Dermis blood vessel endothelial cell (primary cell): ENCODE results near the gene ISG20. TPM values are rescaled to one million over a fixed set of nuclear protein-coding genes. Genes with fewer than 3 reads are reported as not detected.
"Not testable (repeated sequence)": the region's sequence is repeated elsewhere in the genome, so short reads cannot be mapped to it uniquely, and the experiment has no call there.

Experiments used
- DNase-seq: peaks from one replicate; pipeline ENCODE4 v3.0.0; 2010
- total RNA-seq: library from RNA; depleted of rRNA; stranded (reverse); fragments of >200 nt; gene quantifications from 2 replicates; pipeline ENCODE4 v1.2.3, GENCODE V29; 2014

Gene ISG20
- total RNA-seq, 1 donor from 2014 or later = 49.4 TPM

DNA sequence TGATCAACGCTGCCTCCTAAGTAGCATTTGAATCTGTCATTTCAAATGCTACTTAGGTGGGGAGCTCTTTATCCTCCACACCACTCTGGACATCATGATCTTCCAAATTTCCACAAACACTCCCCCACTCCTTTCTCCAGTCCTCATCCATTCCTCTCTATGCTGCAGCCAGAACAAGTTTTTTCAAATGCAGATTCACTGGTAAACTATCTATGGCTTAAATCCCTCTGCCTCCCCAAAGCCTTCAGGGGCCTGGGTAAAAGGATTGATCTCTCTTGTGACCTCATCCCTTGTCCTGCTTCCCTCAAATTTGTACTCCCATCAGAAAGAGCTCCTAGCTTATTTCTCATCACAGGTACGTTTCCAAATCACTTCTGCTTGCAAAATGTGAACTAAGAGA lies 19.0 kb upstream of the ISG20 start:
- DNase-seq = no peak

DNA sequence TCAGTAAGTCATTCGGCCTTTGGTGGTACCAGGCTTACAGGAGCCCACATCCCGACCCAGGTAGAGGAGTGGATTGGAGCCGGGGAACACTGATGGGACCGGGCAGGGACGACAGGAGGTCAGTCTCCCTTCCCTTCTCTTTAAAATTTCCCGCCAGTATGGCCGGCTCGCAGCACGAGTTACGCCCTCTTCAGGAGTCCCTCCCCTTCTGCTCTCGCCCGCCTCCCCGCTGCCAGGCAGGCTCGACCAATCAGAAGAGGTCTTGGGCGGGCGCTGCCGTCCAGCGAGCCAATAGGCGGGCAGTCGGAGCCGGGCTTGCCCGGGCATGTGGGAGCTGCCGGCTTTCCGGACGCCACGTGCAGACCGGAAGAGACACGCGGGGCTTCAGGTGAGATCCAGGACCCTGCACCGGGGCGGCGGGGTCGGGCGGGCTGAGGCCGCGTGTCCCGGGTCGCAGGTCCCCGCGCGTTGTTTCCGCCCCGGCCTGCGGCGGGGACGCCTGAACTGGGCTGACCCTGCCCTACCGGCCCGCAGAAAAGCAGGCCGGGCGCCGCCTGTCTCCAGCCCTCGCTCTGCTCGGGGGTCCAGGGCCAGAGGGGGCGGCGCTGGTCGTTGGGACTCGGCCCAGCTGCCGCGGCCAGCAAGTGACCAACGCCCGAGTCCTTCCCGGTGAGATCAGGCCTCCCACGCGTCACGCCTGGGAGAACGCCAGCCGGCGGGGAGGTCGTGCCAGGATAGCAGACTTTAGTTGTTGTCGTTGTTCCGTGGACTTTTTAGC lies 17.6 kb upstream of the ISG20 start, which contains the start of gene AEN:
Gene AEN (plus strand): TSS at position 346 of the 778 bp plus-strand sequence. CDS start 4,870 bp downstream, outside the sequence.
- DNase-seq = peak; percentile 97

DNA sequence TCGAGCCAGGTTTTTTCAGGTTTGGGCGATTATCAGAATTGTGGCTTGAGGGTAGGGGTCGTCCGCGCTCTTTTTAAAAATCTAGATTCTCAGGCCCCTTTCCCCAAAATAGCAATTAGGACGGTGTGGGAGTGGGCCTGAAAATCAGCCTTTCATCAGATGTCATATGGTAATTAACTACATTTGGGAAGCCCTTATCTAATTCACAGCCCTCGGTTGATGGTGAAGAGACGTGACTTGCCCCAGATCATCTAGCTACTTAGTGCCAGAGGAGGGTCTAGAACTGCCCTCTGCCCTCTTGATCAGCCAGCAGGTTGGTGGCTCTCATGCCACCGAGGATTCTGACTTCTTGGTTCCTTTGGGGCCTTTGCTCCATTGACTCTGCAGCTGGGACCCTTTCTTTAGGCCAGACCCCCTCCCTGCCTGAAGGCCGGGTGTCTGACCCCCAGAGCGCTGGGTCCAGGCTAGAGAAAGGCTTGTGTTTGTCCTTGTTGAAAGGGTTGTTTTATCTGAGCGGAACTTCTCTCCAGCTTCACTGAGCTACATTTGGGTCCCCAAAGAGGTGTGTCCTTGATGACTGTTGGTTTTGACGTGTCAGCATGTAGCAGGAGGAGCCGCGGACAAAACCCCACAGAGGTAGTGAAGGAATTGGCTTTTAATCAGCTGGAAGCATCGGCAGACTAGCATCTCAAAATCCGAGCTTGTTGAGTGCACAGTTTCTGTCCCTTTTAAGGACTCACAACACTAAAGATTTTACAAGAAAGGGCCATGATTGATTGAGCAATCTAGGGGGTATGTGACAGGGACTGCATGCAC lies 16.8 kb upstream of the ISG20 start:
- DNase-seq = peak; percentile 50

DNA sequence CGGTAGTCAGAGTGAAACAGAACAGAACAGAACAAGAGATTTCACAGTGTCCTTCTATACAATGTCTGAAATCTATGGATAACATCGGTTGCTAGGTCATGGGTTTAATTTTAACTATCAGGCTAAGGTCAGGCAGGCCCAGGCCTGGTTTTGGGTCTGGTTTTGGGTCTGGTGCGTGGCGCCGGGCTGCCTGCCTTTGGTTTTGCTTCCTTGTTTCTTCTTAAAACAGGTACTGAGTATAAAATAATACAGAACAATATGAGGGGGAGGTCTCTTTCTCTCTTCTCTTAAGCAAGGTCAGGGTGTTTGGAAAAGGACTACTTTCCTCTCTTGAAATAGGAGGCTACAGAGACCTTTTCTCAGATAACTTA lies 16.2 kb upstream of the ISG20 start:
- no peak for DNase-seq

DNA sequence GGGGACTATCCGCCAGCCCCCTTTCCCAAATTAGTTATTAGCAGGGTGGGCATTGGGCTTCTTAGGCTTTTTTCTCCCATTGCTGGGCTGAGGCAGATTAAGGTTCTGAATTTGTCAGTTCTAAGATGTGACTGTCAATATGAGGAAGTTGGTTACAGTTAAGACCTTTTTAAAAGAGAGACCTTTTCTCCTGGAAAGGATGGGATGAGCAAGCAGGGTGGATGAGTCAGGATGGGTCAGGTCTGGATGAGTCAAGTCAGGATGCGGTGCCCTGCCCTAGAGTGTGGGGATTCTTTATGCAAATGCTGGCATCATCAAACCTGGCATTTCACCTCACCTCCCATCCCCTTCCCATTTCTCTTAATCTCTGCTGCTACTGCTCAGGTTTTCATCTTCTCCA lies 15.8 kb upstream of the ISG20 start:
- DNase-seq = peak; percentile 71

DNA sequence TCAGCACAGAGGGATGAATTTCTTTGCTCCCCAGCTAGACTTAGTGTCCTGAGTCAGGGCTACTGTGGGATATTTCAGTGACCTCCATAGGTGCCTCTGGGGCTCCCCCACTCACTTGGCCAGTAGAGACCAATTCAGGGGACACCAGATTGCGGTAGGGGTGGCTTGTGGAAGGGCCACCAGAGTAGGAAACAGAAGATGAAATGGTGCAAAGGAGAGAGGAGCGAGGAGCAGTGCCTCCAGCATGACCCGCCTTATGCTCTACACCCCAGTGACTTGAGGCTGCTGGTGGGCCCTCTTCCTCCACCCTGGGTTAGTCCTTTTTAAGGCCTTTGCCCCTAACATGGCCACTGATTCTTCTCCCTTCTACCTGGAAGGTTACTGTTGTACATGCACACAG lies 15.2 kb upstream of the ISG20 start:
- no peak for DNase-seq

DNA sequence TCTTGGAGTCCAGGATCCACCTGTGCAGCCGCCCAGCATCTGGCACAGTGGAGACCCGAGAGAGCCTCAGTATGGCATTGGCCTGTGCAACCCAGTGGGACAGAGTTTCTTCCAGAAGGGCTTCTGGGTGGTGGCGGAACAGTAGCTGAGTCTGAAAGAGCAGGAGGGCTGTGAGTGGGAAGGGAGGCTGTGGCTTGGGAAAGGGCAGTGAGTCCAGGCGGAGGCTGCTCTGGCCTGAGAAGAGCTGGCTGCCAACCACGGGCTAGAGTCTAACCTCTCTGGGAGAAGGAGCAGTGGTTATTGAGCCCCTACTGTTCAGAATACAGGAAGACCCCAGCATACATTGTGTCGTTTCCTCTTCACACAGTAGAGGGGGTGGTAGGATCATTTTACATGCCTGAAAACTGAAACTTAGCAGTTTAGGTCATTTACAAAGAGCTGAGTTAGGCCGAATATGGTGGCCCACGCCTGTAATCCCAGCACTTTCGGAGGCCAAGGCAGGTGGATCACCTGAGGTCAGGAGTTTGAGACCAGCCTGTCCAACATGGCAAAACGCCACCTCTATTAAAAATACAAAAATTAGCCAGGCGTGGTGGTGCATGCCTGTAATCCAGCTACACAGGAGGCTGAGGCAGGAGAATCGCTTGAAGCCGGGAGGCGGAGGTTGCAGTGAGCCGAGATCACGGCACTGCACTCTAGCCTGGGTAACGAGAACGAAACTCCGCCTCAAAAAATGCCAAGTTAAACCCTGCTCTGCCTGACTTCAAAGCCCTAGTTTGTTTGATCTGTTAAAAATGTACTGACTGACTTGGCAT lies 14.5 kb upstream of the ISG20 start:
- DNase-seq = peak; percentile 80

DNA sequence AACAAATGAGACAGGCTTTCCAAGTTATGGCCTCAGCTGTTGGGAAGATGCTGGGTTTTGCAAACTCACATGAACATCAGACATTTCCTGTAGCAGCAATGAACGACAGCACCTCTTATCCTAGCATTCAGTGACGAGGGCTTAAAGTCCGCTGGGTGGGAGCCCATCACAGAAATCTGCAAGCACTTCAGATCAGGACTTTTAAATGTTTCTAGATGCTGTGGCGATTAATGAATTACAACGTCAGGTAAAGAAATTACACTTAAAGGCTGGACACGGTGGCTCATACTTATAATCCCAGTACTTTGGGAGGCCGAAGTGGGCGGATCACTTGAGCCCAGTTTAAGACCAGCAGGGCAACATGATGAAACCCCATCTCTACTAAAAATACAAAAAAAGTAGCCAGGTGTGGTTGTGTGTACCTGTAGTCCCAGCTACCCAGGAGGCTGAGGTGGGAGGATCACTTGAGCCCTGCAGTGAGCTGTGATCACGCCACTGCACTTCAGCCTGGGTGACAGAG lies 13.8 kb upstream of the ISG20 start:
- no peak for DNase-seq

DNA sequence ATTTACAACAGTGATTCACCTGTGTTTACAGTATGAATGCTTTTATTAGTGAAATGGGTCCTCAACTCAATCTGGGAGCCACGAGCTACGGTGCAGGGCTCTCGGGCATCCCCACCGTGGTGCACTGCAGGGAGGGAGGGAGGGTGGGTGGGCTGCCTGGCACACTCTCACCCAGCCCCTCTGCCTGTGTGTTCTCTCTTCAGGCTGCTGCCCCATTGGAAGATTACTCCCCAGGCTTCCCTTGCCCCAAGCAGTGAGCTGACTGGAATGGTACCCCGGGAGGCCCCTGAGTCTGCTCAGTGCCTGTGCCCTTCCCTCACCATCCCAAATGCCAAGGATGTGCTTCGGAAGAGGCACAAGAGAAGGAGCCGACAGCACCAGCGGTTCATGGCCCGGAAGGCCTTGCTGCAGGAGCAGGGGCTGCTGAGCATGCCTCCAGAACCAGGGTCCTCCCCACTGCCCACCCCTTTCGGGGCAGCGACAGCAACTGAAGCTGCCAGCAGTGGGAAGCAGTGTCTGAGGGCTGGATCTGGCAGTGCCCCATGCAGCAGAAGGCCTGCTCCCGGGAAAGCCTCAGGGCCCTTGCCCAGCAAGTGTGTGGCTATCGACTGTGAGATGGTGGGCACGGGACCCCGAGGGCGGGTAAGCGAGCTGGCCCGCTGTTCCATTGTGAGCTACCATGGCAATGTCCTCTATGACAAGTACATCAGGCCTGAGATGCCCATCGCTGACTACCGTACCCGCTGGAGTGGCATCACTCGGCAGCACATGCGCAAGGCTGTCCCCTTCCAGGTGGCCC lies 12.7 kb upstream of the ISG20 start:
- DNase-seq = no peak

DNA sequence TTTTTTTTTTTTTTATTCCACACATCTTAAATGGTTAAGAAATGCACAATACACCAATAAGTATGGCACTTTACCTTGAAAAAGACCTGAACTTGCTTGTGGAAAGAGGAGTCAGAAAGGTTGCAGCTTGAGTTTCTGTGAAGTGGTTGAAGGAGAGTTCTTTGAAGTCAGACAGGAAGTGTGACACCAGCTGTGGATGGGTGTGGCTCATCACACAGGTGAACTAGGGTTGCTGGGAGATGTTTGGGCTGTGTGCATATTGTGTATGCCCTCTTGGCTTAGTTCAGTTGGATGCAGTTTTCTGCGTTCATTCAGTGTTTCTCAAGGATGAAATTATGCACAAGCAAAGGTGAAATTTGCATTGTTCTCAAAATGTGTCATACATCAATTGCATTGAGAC lies 11.4 kb upstream of the ISG20 start:
- no peak for DNase-seq

DNA sequence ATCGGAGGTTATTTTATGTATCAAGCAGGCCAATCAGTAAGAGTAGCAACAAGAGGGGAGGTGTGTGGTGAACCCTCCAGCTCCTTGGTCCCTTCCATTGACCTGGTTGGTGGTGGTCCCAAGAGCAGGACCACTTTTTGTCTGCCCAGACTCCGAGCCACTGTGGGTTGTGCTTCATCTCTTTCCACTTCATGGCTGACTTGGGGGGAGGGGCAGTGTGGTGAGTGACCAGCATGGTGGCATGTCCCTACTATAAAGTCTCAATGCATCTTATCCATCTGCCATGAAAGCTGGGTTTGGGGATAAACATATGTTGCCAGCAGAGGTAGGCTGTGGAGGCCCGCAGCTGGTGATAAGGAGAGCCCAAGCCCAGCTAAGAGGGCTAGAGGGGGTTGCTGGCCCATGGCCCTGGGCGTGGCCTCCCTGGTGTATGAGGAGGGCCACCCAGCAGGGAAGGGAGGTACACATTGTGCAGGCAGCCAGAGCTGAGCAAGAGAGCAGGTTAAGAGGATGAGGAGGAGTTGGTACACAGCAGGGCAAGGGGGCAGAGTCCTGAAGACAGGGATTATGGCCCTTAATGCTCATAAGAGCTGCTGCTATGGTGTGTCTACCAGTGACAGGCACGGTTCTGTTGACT lies 10.7 kb upstream of the ISG20 start:
- no peak for DNase-seq

DNA sequence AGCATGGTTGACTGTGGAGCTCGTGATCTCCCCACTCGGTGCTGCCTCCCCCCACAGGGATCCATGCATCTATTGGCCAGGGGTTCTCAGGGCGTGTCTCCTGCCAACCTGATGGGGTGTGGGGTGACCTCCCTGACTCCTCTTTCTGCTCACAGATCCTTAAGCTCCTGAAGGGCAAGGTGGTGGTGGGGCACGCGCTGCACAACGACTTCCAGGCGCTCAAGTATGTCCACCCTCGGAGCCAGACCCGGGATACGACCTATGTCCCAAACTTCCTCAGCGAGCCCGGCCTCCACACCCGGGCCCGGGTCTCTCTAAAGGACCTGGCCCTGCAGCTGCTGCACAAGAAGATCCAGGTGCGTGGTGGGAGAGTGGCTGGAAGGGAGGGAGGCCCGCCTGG lies 9.7 kb upstream of the ISG20 start:
- DNase-seq = no peak

DNA sequence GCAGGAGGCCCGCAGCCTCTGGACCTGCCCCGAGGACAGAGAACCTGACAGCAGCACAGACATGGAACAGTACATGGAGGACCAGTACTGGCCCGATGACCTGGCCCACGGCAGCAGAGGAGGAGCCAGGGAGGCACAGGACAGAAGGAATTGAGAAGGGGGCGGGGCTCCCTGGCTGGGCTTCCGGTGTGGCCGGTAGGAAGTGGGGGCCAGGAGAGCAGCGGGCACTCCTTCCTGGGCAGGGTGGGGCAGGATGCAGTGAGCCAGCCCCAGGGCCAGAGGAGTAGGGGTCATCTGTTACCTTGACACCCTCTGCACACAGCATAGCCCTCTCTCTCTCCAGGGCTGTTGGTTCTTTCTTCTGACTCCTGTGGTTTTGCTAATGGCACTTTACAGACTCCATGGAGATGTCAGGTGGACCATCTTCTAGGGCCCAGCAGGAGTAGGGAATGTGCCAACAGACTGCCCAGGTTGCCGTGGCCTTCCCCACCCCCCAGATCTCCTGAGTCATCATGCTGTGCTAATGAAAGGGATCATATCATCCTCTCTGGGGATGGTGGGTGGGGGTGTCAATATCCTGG lies 8.6 kb upstream of the ISG20 start:
- DNase-seq = peak; percentile 80

DNA sequence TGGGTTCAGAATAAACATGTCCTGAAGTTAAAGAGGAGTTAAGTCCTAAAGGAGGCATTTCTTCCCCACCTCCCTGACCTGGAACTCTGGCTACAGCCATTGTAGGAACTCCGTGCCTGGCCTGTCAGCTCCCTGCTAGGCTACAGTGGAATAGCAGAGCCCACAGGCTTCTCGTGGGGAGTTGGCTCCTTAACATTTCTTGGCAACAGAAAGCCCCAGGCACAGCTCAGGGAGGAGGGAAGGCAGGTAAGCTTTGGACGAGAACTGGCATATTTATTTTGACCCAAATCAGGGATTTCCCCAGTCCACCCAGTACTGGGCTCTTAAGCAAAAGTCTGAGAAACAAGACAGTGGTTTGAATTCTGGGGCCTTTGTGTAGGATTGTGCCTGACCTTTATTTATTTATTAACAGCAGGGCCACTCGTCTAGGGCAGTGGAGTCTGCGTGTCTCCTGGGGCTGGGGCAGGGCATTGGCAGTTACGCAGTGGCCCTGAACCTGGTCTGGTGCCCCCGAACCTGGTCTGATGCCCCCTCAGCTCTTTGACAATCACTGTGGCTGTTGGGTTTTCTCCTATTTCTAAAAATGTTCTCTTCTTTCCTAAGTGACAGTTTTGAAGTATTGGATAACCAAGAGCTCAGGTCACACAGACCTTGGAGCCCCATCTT lies 7.9 kb upstream of the ISG20 start:
- no peak for DNase-seq

DNA sequence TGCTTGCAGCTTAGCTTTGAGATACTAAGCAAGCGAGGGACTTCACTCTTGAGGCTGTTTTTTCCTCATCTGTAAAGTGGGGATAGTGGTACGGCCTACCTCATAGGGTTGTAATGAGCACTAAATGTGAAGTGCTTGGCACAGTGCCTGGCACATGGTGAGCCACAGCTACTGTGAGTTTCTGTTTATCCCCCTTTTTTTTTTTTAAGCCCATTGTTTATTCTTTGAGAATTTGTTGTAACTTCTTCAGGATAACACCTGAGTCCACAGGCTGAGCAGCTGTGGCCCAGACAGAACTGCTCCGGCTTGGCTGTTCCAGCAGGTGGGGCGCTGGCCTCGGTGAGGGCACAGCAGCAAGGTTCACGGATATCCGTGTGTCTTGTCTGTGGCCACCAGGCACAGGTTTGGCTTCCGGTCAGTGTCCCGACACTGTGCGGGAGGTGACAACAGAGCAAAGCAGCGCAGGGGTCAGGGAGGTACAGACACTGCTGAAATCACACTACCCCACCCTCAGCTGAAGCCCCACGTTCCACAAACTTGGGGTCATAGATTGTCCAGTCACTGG lies 7.3 kb upstream of the ISG20 start:
- peak; percentile 30 for DNase-seq

DNA sequence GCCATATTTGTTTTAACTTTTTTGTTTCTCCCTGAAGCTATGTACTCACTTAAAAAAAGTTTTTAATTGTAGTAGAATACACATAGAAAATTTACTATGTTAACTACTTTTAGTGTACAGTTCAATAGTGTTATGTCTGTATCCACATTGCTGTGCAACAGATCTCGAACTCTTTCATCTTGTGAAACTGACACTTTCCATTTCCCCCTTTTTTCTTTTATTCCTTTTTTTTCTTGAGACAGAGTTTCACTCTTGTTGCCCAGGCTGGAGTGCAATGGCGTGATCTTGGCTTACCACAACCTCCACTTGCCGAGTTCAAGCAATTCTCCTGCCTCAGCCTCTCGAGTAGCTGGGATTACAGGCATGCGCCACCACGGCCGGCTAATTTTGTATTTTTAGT lies 6.0 kb upstream of the ISG20 start:
- DNase-seq = not testable (repeated sequence)

DNA sequence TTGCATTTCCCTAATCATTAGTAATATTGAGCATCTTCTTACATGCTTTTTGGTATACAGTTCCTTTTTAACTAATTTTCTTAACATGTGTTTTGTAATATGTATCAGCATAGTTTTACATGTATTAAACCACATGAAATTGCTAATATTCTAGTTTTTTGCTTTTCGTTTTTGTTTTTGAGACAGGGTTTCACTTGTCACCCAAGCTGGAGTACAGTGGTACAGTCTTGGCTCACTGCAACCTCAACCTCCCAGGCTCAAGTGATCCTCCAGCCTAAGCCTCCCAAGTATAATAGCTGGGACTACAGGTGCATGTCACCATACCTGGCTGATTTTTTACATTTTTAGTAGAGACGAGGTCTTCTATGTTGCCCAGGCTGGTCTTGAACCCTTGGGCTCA lies 4.4 kb upstream of the ISG20 start:
- DNase-seq = no peak

DNA sequence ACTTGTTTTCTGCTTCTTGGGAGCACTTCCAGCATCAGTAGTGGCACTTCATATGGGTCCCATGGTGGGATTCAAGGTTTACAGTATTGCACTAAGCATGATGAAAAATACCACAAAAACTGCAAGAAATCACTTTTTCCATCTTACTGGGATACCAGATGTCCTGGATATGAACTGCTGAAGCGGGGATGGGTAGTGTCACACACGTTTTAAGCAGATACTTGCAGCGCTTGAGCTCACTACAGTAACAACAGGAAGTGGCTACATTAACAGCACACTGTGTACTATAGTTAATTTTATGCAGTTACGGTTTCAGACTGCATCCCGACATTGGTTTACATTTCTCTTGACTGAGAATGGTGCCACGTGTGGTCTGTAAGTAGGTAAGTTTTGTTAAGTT lies 3.5 kb upstream of the ISG20 start:
- no peak for DNase-seq

DNA sequence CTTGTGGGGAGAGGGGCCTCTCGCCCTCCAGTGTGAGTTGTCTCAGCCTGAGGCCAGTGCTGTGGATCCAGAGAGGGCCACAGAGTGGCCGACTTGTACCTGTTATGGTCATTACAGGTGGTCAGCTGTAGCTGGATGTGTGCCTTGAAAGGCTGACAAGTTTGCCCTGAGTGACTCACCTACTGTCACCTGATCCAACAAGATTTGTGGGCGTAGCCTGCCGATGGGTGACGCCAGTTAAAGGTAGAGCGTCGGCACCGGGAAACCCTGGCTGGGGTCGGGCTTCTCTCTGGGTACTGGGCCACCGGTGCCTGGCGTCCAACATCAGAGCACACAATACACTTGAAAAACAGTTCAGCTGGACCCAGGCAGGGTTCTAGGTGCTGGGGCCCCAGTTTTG lies 2.8 kb upstream of the ISG20 start:
- DNase-seq = no peak

DNA sequence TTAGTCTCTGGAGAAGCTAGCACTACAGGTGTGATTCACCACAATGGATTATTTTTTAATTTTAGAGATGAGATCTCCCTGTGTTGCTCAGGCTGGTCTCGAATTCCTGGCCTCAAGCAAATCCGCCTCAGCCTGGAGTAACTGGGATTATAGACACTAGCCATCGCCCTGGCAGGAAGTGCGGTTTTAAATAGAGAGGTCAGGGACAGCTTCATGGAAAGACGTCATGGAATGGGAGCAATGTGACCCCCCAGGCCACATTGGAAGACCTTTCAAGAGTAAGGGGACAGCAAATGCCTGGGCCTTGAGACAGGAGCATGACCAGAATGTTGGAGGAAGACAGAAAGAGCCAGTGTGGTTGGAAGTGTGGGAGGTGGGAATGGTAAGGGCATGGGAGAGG lies 2.2 kb upstream of the ISG20 start:
- DNase-seq = no peak
